GM21528 (cell line): ENCODE measurements around the gene RGS6.

Source experiments
- ATAC-seq: cut with Tn5 transposase; IDR thresholded peaks from one replicate; pipeline ENCODE4 v1.9.1; 2021; ENCODE audit warnings: mild to moderate bottlenecking, moderate library complexity; ENCODE audit not compliant: unreplicated experiment, low FRiP score

RGS6 gene

GRCh38 chr14:72611506-72611905 lies 679.3 kb downstream of the RGS6 start:
- no peak for ATAC-seq

GRCh38 chr14:72612041-72612440 lies 679.8 kb downstream of the RGS6 start:
- ATAC-seq, result no peak

- no peak for ATAC-seq
Observed at GRCh38 chr14:72613231-72613974, 681.2 kb downstream of the RGS6 start.

GRCh38 chr14:72613975-72614319 lies 681.7 kb downstream of the RGS6 start:
- ATAC-seq, result no peak

GRCh38 chr14:72614365-72614764 lies 682.1 kb downstream of the RGS6 start:
- ATAC-seq, result no peak

GRCh38 chr14:72614891-72615415 lies 682.7 kb downstream of the RGS6 start:
- no peak for ATAC-seq

GRCh38 chr14:72615451-72616121 lies 683.4 kb downstream of the RGS6 start:
- ATAC-seq, result no peak
